Stimulated activated CD4-positive, alpha-beta T cell treated with anti-CD3 and anti-CD28 coated beads, Interleukin-15, amount 100 ng/mL, for 48 hours (primary cell): Measurements from ENCODE around the gene CYTH3.
"Not testable (repeated sequence)": the region's sequence is repeated elsewhere in the genome, so short reads cannot be mapped to it uniquely, and the experiment has no call there.

ENCODE experiments used
- DNase-seq, 2 donors: peaks; one replicate each; pipeline ENCODE4 v3.0.0-alpha.2; 2020; ENCODE audit warnings: low read depth in 2 of 2

CYTH3 gene

GRCh38 chr7:6229284-6229683 lies 43.1 kb downstream of the CYTH3 start:
- not testable (repeated sequence) for DNase-seq

- DNase-seq, result no peak
These were observed 43.8 kb downstream of the CYTH3 start for GRCh38 chr7:6228361-6229229.

GRCh38 chr7:6227294-6227846 lies 45.1 kb downstream of the CYTH3 start:
- no peak for DNase-seq

- no peak for DNase-seq
These were observed 46.1 kb downstream of the CYTH3 start for GRCh38 chr7:6226194-6226799.

- DNase-seq, result not testable (repeated sequence)
These were observed 49.0 kb downstream of the CYTH3 start for GRCh38 chr7:6223411-6223810.

- not testable (repeated sequence) for DNase-seq
These were observed 49.4 kb downstream of the CYTH3 start for GRCh38 chr7:6223010-6223409.

GRCh38 chr7:6221340-6222319 lies 50.8 kb downstream of the CYTH3 start:
- DNase-seq, result peak; percentile 12 to 14

- DNase-seq, result no peak
These were observed 54.1 kb downstream of the CYTH3 start for GRCh38 chr7:6218329-6218728.

GRCh38 chr7:6212008-6212407 lies 60.4 kb downstream of the CYTH3 start:
- DNase-seq, result no peak

GRCh38 chr7:6210621-6211372 lies 61.6 kb downstream of the CYTH3 start:
- no peak for DNase-seq

GRCh38 chr7:6209340-6209739 lies 63.1 kb downstream of the CYTH3 start:
- no peak for DNase-seq

- DNase-seq, result no peak
These were observed 63.7 kb downstream of the CYTH3 start for GRCh38 chr7:6208573-6209328.

- DNase-seq, result no peak
These were observed 66.3 kb downstream of the CYTH3 start for GRCh38 chr7:6205971-6206660.

GRCh38 chr7:6203381-6203780 lies 69.0 kb downstream of the CYTH3 start:
- no peak for DNase-seq

GRCh38 chr7:6202117-6202516 lies 70.3 kb downstream of the CYTH3 start:
- DNase-seq, result no peak

- DNase-seq, result no peak
These were observed 71.5 kb downstream of the CYTH3 start for GRCh38 chr7:6200971-6201370.

- DNase-seq, result no peak
These were observed 73.5 kb downstream of the CYTH3 start for GRCh38 chr7:6198689-6199595.

GRCh38 chr7:6197801-6198551 lies 74.4 kb downstream of the CYTH3 start:
- no peak for DNase-seq
